GM18499 (cell line): Measurements from ENCODE around the gene ZNF581.
A peak's percentile ranks its signal among the peaks of the same experiment; 100 is the strongest.

Experiments used
- ATAC-seq: cut with Tn5 transposase; IDR thresholded peaks from one replicate; pipeline ENCODE4 v1.9.1; 2021; ENCODE audit warnings: moderate number of reproducible peaks; ENCODE audit not compliant: insufficient read depth, unreplicated experiment

Gene ZNF581

DNA sequence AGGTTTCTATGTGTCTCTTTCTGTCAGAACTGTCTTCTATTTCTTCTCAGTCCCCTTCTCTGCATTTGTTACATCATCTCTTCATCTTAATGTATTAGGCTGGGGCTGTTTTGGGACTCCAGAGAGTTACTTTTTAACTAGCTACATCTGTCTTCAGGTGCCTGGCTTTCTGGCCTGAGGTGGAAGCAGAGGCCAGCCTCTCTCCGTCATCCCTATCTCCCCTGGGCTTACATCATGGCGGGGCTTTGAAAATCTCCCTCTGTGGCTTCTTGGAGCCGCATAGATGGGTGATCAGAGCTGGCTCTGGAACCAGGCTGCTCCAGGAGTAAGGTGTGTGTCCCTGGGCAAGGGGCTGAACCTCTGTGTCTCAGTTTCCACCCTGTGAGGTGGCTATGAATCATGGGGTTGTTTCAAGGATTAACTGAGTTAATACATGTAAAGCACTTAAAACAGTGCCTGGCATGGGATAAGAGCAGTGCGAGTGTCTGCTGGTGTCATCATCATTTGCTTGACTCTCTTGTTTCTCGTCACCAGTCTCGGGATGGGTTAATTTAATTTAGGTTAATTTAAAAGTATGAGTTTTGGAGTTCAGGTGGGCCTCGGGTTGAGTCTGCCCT is 33.5 kb downstream of the ZNF581 start:
- ATAC-seq, result no peak

GRCh38 chr19:55677572-55678028 is 34.2 kb downstream of the ZNF581 start:
- ATAC-seq, result no peak

GRCh38 chr19:55678121-55678671 is 34.7 kb downstream of the ZNF581 start:
- peak; percentile 71 for ATAC-seq

DNA sequence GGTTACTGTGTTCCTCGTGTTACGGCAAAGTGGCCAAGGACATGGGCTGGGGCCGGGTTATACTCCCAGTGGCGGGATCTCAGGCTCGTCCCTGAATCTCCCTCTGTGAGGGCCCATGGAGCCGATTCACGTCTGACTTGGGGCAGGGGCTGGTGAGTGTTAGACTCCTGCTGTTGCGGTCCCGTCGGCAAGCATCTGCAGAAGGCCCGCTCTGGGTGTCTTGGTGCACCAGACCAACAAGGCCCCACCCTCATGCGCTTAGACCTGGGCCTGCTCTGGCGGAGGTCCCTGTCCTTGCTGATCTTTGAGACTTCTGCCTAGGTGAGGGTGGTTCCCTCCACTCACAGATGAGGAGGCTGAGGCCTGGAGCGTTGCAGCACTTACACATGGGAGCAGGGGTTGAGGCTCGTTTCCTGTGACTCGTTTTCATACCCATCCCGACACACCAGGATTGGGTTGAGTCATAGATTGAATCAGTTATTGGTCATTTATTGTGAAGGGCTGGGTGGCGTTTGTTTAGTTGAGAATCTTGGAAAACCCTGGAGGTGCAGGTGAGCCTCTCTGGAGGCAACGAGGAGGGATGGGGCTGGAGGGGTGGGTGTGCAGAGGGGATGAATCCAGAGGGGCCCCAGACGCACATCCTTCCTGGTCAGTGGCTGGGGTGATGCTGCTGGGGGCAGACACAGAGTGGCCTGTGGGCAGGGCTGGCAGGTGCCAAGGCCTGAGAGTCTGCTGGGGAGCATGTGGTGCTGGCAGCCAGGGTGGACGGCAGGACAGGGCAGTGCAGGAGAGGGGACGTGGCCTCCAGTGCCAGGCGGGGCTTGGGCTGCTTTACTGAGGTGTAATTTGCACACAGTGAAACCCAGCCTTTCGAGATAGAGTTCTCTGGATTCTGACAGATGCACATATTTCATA is 36.2 kb downstream of the ZNF581 start:
- ATAC-seq, result no peak

DNA sequence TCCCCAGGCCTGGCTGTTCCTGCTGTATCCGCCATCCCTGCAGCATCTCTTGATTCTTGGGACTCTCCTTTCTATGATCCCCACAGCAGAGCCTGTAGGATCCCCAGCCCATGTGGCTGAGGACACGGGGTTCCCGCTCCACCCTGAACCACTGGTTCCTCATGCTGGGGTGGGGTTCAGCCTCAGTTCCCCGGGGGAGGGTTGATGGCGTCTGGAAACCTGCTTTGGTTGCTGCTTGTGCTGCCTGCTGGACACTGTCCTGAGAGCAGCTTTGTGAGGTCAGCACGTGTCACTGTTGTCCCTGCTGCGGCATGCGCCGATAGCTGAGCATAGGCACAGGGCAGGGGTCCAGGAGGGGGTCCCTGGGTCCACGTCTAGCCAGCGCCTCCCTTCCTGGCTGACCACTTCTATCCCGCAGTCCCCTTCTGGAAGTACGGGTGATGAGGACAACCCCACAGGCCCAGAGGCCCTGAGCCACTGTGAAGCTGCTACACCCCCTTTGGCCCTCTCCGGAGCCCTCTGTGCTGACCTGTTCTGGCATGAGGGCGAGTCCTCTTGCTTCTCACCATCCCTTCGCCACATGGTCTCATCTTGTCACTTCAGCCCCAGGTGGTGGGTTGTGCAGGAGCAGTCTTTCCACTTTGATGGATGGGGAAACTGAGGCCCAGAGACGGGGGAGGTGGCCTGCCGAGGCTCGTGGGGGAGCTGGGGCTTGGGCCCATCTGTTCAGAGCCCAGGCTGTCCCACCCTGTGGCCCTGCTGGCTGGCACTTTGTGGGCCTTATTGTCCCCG is 37.1 kb downstream of the ZNF581 start:
- no peak for ATAC-seq

DNA sequence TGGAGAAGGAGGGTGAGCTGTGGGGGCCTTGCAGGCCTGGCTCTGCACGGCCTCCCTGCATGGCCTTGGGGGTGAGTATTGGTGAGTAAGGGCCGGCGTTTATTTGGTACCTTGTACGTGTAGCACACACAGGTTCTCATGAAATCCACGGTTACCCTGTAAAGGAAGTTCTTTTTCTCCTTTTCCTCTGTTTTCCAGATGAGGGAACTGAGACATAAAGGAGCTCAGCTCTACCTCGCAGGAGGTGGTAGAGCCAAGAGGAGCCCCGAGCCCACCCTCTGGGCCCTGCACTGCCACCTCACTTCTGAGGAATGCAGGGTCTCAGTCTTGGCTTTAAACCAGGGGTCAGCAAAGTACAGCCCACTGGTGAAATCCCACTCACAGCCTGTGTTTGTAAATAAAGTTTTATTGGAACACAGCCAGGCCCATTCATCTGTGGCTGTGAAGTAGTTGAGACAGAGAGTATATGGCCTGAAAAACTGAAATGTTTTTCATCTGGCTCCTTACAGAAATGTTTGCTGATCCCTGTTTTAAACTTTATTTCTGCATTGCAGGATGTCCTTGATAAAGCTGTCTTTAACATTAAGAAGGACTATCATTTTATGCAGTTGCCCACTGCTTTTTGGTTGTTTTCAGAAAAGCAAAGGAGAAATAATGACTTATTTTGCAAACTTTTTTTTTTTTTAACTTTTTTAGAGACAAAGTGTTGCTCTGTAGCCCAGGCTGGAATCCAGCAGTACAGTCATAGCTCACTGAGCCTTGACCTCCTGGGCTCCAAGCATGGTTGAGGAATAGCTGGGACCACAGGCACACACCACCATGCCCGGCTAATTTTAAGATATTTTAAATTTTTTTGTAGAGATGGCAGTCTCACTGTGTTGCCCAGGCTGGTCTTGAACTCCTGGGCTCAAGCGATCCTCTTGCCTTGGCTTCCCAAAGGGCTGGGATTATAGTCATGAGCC is 38.0 kb downstream of the ZNF581 start:
- no peak for ATAC-seq

GRCh38 chr19:55683449-55684261 is 40.2 kb downstream of the ZNF581 start:
- ATAC-seq, result no peak

DNA sequence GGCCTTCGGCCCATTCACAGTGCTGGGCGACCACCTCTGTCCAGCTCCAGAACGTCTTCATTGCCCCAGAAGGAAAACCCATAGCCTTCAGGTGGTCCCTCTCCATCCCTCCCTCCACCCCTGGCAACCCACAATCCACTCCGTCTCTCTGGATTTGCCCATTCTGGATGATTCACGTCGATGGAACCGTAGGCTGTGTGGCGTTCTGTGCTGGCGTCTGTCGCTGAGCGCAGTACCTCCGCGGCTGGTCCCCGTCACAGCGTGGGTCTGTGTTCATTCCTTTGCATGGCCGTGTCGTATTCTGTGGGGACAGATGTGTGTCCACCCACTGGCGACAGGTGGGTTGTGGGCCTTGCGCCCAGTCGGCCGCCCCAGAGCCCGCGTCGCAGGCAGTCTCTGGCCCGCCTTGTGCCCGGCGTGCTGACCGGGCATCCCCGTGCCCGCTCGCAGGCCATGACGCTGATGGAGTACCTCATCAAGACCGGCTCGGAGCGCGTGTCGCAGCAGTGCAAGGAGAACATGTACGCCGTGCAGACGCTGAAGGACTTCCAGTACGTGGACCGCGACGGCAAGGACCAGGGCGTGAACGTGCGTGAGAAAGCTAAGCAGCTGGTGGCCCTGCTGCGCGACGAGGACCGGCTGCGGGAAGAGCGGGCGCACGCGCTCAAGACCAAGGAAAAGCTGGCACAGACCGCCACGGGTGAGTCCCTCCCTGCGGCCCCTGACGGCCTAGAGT is 41.7 kb downstream of the ZNF581 start:
- ATAC-seq, result no peak

- ATAC-seq, result no peak
Observed at GRCh38 chr19:55685776-55686175, 42.3 kb downstream of the ZNF581 start.

DNA sequence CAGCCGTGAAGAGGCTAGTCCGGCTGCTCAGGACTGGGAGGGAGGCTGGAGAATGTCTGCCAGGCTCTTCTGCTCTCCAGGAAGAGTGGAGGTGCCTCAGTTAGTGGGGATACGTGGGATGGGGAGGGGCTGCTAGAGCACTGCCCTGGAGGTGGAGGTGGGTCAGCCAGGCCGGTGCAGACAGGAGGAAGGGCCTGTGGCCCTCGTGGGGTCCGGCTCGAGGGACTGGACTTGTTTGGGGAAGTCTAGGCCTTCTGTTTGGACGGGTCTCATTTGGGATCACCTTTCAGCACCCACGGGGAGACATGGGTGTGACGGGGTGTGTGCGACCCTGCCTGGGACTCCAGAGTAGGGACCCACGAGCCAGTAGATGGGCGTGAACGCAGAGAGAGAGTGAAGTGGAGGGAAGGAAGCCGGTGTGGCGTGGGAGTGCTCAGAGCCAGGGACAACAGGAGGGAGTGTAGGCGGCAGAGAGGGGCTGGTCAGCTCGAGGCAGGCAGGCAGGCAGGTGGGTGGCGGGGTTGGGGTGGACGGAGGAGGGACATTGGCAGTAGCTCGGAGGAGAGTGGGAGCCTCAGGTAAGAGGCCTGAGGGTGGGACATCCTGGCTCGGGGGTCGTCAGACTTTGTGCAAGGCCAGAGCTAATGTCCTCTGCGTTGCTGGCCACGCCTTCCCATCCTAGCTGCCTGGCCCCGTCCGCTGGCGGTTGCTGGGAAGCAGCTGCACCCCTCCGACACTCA is 43.0 kb downstream of the ZNF581 start:
- no peak for ATAC-seq

- no peak for ATAC-seq
Observed at GRCh38 chr19:55687281-55688201, 44.1 kb downstream of the ZNF581 start.

DNA sequence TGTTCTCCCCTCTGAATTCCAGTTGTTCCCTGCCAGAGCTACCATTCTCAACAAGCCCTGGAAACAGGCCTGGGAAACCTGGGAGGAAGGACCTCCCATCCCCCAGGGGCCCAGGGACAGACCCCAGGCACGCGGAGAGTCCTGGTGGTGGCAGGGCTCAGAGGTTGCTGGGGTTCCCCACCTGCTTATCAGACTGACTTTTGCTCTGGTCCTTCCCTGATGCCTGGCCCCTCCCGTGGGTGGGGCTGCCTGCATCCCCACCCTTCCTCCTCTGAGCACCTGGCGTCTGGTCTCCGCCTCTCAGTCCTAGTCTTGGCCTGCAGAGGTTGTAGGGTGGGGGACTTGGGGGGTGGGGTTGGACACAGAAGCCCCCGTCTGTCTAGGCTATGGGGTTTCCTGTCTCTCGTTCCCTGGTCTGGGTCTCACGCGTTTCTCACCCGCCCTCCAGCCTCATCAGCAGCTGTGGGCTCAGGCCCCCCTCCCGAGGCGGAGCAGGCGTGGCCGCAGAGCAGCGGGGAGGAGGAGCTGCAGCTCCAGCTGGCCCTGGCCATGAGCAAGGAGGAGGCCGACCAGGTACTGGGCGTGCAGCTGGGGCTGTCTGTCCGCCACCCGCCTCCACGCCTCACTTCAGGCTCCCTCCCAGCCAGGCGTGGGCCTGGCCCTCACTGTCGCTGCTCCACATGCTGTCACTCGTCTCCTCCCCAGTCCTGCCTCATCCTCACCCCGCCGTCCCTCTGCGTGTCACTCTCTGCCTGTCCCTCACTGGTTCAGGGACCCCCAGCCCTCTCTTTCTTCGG is 45.2 kb downstream of the ZNF581 start:
- ATAC-seq, result no peak

GRCh38 chr19:55689411-55690108 is 46.1 kb downstream of the ZNF581 start:
- ATAC-seq, result no peak

GRCh38 chr19:55690109-55690768 is 46.8 kb downstream of the ZNF581 start:
- ATAC-seq, result no peak
